HG02759 (cell line): ENCODE data around the gene FMNL1.
A peak's percentile ranks its signal among the peaks of the same experiment; 100 is the strongest.

Source experiments
- ATAC-seq: cut with Tn5 transposase; IDR thresholded peaks from one replicate; pipeline ENCODE4 v1.9.1; 2021; ENCODE audit warnings: mild to moderate bottlenecking, moderate library complexity; ENCODE audit not compliant: unreplicated experiment

FMNL1 gene

DNA sequence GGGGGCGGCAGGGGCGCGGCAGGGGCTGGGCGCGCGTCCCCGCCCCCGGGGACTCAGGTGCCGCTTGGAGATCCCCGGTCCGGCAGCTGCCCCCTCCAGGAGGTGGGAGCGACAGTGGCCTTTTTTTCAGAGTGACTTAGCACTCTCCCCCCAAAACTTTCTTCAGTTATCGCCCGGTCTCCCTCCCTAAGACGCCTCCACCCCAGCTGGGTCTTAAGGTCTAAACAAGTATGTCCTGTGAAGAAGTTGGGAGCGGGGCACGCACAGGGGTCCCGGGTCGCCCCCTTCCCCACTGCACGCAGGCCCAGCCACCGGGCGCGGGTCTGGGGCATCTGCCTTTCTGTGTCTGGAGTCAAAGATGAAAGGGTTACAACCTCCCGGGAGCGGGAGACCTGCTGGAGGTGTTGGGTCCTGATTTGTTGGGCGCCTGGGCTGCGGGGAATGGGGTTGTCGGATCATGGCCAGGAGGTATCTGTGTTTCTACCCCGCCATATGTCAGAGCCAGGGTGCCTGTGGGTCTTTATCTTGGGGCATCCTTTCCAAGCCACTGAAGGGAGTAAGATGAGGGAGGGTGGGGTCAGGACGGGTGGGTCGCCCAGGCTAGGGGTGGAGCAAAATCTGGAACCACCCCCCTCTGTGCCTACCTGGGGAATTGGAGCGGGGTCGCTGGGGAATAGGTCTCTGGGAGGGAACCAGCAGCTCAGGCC lies 757 bp downstream of the FMNL1 start:
- no peak for ATAC-seq

DNA sequence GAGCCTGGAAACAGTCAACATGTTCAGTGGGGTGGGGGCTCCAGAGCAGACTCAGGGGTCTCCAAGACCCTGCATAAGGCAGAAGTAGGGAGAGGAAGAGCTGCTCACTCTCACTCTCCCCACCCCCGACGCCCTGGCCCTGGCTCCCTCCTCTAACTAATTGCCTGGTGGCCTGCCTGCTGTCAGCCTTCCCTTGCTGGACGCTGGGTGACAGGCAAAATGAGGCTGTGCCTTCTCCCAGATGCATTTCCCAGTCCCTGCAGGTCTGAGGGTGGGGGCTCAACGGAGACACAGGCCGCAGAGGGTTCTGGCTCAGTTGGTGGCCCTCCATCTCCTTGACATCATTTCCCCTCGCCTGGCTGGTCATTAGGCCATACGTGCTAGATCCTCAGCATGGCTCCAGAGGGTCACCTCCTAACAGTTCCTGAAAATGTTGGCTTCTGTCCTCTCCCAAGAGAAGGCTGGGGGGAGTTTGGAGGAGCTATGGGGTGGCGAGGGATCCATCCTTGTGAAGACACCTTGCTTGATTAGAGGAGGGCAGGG lies 1.4 kb downstream of the FMNL1 start:
- ATAC-seq, result no peak

GRCh38 chr17:45223539-45224528 lies 2.1 kb downstream of the FMNL1 start:
- ATAC-seq, result no peak

DNA sequence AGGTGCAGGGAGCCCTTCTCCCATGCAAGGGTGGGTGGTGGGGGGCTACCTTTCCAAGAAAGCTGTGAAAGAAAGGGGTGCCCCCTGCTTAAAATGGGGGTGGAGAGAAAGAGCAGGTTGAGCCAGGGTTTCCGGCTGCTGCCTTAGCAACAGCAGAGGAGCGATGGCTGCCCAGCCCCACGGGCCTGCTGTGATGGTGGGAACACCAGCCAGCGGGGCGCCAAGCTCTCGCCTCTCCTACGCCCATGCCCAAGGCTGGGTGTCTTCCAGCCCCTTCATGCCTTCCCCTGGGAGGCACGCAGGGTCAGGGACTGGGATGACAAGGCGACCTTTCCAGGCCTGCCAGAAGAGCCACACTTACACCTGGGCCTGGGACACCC lies 3.0 kb downstream of the FMNL1 start:
- ATAC-seq, result no peak

GRCh38 chr17:45225051-45225700 lies 3.5 kb downstream of the FMNL1 start:
- ATAC-seq, result no peak

GRCh38 chr17:45225964-45226530 lies 4.4 kb downstream of the FMNL1 start:
- peak; percentile 45 for ATAC-seq

GRCh38 chr17:45226576-45226975 lies 4.9 kb downstream of the FMNL1 start:
- no peak for ATAC-seq

- peak; percentile 32 for ATAC-seq
Observed at GRCh38 chr17:45227101-45227925, 5.6 kb downstream of the FMNL1 start.

GRCh38 chr17:45227926-45228762 lies 6.5 kb downstream of the FMNL1 start:
- ATAC-seq, result no peak

DNA sequence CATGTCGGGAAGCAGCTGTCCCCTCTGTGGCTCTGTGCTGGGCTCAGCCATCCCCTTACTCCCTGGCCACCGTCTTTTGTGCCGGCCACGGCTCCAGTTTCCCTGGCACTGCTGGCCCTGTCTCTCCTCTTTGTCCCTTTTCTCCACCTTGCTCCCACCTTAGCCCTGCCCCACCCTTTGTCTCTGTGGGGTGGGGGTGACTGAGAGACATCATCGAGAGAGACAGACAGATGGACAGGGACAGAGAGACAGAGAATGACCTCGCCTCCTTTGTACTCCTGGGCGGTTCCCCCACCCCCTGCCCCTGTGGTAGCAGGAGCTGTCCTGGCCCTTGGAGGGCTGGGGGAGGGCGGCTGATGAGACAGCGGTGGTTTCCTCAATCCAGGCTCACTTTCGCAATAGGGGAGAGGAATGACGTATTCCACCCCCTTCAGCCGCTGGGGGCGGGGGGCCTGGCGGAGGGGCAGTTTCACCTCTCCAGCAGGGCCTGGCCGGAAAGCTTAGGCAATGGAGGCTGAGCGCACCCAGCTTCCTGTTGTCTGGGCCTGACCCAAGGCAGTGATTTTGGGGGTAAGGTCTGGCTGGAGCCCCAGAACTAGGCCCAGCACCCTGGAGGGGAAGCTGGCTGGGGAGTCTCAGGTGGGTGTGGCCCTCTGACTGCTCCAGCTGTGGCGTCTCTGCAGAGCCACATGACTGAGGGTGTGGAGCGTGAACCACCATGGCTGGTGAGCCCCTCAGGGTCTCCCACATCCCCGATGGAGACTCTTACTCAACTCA lies 7.3 kb downstream of the FMNL1 start:
- peak; percentile 37 for ATAC-seq

DNA sequence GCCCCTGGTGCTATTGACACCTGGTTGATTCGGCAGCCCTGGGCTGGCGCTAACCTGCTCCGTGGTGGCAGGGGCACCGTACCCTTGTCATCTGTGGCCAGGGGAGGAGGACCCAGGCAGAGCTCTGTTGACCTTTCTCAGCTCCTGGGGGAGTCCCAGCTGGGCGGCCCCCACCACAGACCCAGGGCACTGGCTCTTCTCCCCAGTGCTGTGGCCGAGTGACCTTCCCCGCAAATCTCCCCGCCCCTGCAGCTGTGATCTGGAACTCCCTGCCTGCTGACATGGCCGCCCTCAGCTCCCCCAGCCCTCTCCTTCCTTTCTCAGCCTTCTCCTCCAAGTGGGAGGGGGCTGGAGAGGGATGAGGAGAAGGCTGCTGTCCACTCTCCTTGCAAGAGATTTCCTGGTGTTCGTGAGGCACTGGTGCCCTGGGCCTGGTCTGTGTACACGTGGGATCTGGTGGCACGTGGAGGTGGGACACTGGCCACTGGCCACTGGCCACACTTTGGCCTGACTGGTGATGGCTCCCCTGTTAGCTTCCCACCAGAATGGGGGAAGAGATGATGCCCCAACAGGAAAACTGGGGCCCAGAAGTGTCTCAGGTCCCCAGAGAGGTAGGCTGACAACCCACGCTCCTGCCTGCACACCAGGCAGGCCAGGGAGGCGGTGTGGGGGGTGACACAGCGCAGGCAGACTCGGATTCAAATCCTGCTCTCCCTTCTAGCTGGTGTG lies 8.2 kb downstream of the FMNL1 start:
- no peak for ATAC-seq

DNA sequence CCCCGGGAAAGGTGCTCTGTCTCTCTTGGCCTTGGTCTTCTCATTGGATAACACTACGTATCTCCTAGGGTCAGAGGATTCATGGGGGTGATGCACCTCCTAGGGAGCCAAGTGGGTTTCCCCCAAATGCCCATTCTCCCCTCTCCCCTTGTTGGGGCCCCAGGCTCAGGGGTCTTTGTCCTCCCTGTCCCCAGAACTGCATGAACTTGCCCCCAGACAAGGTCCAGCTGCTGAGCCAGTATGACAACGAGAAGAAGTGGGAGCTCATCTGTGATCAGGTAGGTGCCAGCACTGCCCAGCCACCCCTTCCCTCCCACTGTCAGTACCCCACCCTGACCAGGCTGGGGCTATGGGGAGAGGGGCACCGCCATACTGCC lies 8.7 kb downstream of the FMNL1 start:
- ATAC-seq, result no peak

- no peak for ATAC-seq
Observed at GRCh38 chr17:45230787-45231480, 9.2 kb downstream of the FMNL1 start.

DNA sequence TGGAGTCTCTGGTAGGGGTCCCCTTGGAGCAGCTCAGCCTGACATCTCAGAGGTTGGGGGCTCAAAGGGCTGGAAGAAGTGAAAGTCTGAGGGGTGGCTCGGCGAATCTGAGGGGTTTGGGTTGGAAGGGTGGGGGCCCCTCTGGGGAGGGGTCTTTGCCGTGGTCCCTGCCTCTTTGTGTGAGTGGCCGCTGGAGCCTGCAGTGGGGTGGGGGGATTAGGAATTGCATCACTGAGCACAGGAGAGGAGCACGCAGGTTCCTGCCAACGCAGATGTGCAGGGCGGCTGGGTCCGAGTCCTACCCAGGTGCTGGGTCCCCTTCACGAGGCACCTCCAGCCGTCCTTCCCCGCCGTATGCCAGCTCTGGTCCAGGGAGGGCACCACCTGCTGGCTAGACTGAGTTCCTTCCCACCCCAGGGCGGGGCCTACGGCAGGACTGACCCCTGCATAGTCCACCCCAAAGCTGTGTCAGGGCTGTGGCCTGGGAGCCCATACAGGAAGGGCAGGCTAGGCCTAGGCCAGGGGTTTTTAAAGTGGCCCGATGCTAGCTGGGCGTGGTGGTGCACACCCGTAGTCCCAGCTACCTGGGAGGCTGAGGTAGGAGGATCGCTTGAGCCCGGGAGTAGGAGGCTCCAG lies 9.9 kb downstream of the FMNL1 start:
- ATAC-seq, result no peak

DNA sequence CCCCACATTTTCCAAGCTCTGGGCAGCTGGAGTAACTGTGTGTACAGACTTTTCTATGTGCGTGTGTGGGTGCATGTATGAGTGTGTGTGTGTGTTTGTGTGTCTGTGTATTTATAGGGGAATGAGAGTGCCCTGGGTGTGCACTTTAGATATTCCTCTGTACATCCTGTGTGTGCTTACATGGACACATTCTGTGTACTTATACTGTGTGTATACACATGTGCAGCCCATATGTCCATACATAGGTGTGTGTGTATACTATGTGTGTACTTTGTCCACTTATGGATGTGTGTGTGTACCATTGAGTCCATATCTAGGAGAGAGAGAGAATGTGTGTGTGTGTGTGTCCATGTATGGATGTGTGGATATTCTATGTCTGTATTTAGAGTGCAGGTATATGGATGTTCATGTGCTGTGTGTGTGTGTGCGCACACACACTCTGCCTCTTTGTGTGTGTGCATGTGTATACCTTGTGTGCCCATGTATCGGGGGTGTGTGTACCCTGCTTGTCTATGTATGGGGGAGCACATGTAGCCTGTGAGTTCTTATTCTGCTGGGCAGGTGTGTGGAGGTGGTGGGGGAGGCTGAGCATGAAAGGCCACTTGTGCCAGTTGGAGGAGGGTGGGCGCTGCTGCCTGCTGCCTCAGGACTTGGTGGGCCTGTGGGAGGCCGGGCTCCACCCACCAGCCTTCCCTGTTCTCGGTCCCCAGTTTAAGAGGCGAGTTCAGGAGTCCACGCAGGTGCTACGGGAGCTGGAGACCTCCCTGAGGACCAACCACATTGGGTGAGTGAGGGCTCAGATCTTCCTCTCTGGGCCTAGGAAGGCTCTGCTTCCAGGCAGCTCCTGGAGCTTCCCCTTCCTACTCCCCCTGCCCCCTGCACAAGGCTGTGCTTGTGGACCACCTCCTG lies 11.1 kb downstream of the FMNL1 start:
- ATAC-seq, result no peak
